Colonic mucosa (tissue), 4 donors: ENCODE data around the gene DDX23. TPM values are rescaled to one million over a fixed set of nuclear protein-coding genes. Genes with fewer than 3 reads are reported as not detected.
A peak's percentile ranks its signal among the peaks of the same experiment; 100 is the strongest.

Experiments used
- DNase-seq: peaks from one replicate; pipeline ENCODE4 v3.0.0-alpha.2; 2020
- H3K27ac ChIP-seq: fragments of 200-600 bp; one replicate; pipeline ENCODE4 v1.8.0; 2021
- H3K27me3 ChIP-seq: fragments of 200-600 bp; one replicate; pipeline ENCODE4 v1.8.0; 2021
- H3K36me3 ChIP-seq: fragments of 200-600 bp; one replicate; pipeline ENCODE4 v1.8.0; 2021
- H3K4me1 ChIP-seq: fragments of 200-600 bp; one replicate; pipeline ENCODE4 v1.8.0; 2021; ENCODE audit warnings: mild to moderate bottlenecking
- H3K4me3 ChIP-seq: fragments of 200-600 bp; one replicate; pipeline ENCODE4 v1.8.0; 2021
- H3K9ac ChIP-seq, 2 donors: one replicate each; pipeline ENCODE4 v1.7.0; 2013; ENCODE audit warnings: control low read depth in 2 of 2, low read depth in 2 of 2, low read length in 2 of 2
- H3K9me3 ChIP-seq: fragments of 200-600 bp; one replicate; pipeline ENCODE4 v1.8.0; 2021
- CTCF ChIP-seq: fragments of 200-600 bp; IDR thresholded peaks from one replicate; pipeline ENCODE4 v1.8.0; 2022; ENCODE audit warnings: antibody characterized with exemption, mild to moderate bottlenecking
- intact Hi-C: fragments of 100-400 bp; cut with DNase I; formaldehyde crosslinking; loops from one replicate; pipeline ENCODE4 v1.14.1; 2022
- total RNA-seq, 2 donors: library from RNA; stranded (reverse); fragmentation: NEBNext Ultra II Directional in 1 of 2; extraction: Animal tissue kit (Norgen Biotek cat#: 25700) in 1 of 2; gene quantifications; one replicate each; pipeline ENCODE4 v1.2.1, GENCODE V29; 2021
- donor health status: healthy.
- donor health status: DM: no; HTN: no; CAD: no.
- donor health status: DM: no; HTN: no; CAD: no.

The DDX23 gene
- total RNA-seq, 2 donors from 2014 or later = 87.2 to 150 TPM

- peak overlapping the region; percentile 75 for H3K4me3 ChIP-seq
- intact Hi-C loops = no loop called here
- no peaks in the 10 kb centered on the region for H3K9me3 ChIP-seq
- H3K9ac ChIP-seq = peak overlapping the region; percentile 39 to 92
- H3K27me3 ChIP-seq = no peaks in the 10 kb centered on the region
- no peaks in the 10 kb centered on the region for H3K36me3 ChIP-seq
- H3K27ac ChIP-seq = no peak overlapping the region
- no peak for DNase-seq
- TF ChIP-seq CTCF = no peak
- H3K4me1 ChIP-seq = no peaks in the 10 kb centered on the region
Measured at GRCh38 chr12:48786591-48787544, 65.1 kb downstream of the DDX23 start.

- Histone ChIP-seq H3K36me3 (no peaks in the 10 kb centered on the region), H3K9me3 (no peaks in the 10 kb centered on the region), H3K4me3 (no peak overlapping the region), H3K27me3 (no peaks in the 10 kb centered on the region), H3K27ac (no peak overlapping the region), H3K4me1 (peaks cover 22% of the 10 kb centered on the region), H3K9ac (no peak overlapping the region)
- no peak for DNase-seq
- TF ChIP-seq CTCF = no peak
- intact Hi-C loops = no loop called here
Measured at GRCh38 chr12:48783432-48783831, 68.5 kb downstream of the DDX23 start.

GRCh38 chr12:48782457-48783395, 69.2 kb downstream of the DDX23 start:
- Histone ChIP-seq H3K9me3 (no peaks in the 10 kb centered on the region), H3K9ac (peak overlapping the region in 1 of 2 donors; percentile 35), H3K27me3 (no peaks in the 10 kb centered on the region), H3K4me3 (no peak overlapping the region), H3K36me3 (no peaks in the 10 kb centered on the region), H3K4me1 (peaks cover 22% of the 10 kb centered on the region), H3K27ac (no peak overlapping the region)
- no peak for TF ChIP-seq CTCF
- intact Hi-C loops = no loop called here
- DNase-seq = no peak

- intact Hi-C loops = no loop called here
- Histone ChIP-seq H3K9me3 (no peaks in the 10 kb centered on the region), H3K9ac (peak overlapping the region in 1 of 2 donors; percentile 35), H3K36me3 (peaks cover 4% of the 10 kb centered on the region), H3K27me3 (no peaks in the 10 kb centered on the region), H3K27ac (no peak overlapping the region), H3K4me1 (peaks cover 22% of the 10 kb centered on the region), H3K4me3 (no peak overlapping the region)
- DNase-seq = no peak
- TF ChIP-seq CTCF = no peak
Measured at GRCh38 chr12:48781750-48782456, 70.1 kb downstream of the DDX23 start.
